ENCODE data around the gene SERPINB1.

DNA sequence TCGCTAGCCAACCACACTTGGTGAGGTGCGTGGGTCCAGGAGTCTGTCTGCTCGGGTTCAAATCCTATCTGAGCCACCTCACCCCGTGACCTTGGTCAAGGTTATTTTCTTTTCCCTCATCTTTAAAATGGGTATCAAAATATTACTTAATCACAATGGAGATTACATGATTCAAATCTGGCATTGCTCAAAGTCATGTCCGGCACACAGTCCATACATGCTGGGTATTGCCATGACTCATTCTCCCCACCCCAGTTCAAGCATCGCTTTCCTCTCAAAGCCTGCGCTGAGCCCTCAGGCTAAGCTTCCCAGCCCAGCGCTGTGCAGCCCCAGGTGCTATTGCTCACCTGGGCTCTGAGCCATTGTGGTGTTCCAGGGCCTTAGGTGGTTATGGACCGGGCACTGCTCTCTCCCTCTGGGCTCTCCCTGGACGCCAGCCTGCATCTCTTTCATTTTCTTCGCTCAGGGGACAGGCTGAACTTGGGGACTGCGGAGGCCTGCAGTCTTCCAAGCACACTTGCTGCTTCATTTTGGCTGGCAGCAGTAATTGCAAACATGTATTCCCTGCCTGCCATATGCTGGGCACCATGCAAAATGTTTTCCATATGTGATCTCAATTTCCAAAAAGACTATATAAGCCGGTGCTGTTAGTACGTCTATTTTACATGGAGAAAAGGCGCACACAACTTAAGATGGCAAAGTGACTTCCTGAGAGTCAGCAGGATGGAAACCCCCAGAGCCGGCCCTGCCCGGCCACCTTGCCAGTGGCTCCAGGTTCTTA lies 49.1 kb downstream of the SERPINB1 start:
- TF ChIP-seq, protein P1, sequence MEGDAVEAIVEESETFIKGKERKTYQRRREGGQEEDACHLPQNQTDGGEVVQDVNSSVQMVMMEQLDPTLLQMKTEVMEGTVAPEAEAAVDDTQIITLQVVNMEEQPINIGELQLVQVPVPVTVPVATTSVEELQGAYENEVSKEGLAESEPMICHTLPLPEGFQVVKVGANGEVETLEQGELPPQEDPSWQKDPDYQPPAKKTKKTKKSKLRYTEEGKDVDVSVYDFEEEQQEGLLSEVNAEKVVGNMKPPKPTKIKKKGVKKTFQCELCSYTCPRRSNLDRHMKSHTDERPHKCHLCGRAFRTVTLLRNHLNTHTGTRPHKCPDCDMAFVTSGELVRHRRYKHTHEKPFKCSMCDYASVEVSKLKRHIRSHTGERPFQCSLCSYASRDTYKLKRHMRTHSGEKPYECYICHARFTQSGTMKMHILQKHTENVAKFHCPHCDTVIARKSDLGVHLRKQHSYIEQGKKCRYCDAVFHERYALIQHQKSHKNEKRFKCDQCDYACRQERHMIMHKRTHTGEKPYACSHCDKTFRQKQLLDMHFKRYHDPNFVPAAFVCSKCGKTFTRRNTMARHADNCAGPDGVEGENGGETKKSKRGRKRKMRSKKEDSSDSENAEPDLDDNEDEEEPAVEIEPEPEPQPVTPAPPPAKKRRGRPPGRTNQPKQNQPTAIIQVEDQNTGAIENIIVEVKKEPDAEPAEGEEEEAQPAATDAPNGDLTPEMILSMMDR (IDR thresholded peaks at IDR 0.05), result no peak
- no peak for TF ChIP-seq PHF8 (IDR thresholded peaks at IDR 0.05; ENCODE audit: borderline replicate concordance, low read depth)

Measured in A549 (cell line).